B cell (primary cell): ENCODE data around the gene EP400.

Source experiments
- EZH2 ChIP-seq: IDR thresholded peaks from 2 replicates; pipeline ENCODE4 v1.6.1; 2012; ENCODE audit warnings: borderline replicate concordance, low read depth, mild to moderate bottlenecking, moderate library complexity, low read length; ENCODE audit not compliant: insufficient read depth, poor library complexity, severe bottlenecking
- TF ChIP-seq, protein P1 (sequence below): fragments of 200-600 bp; IDR thresholded peaks from one replicate; pipeline ENCODE4 v1.8.0; 2022; ENCODE audit warnings: antibody characterized with exemption, mild to moderate bottlenecking

DNA sequence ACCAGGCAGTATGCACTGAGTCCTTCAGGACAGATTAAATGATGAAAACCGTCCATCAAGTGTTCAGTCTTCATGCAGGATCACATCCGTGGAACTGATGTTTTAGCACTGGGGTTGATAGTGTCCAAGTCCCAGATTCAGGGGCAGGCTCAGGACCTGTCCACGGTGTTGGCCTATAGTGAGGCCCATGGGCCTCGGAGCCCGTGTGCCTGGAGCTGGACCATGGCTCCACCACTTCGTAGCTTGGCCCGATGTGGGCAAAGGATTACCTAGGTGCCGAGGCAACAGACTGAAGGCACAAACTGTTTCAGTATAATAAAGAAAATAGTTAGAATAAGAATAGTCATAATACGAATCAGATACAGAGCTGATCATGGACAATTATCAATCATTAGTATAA, 152.6 kb downstream of the EP400 start:
- TF ChIP-seq, protein P1, sequence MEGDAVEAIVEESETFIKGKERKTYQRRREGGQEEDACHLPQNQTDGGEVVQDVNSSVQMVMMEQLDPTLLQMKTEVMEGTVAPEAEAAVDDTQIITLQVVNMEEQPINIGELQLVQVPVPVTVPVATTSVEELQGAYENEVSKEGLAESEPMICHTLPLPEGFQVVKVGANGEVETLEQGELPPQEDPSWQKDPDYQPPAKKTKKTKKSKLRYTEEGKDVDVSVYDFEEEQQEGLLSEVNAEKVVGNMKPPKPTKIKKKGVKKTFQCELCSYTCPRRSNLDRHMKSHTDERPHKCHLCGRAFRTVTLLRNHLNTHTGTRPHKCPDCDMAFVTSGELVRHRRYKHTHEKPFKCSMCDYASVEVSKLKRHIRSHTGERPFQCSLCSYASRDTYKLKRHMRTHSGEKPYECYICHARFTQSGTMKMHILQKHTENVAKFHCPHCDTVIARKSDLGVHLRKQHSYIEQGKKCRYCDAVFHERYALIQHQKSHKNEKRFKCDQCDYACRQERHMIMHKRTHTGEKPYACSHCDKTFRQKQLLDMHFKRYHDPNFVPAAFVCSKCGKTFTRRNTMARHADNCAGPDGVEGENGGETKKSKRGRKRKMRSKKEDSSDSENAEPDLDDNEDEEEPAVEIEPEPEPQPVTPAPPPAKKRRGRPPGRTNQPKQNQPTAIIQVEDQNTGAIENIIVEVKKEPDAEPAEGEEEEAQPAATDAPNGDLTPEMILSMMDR: no peak
- no peak for TF ChIP-seq EZH2
